ENCODE data around the gene KRTAP10-3.
"Not testable (repeated sequence)": the region's sequence is repeated elsewhere in the genome, so short reads cannot be mapped to it uniquely, and the experiment has no call there.

DNA sequence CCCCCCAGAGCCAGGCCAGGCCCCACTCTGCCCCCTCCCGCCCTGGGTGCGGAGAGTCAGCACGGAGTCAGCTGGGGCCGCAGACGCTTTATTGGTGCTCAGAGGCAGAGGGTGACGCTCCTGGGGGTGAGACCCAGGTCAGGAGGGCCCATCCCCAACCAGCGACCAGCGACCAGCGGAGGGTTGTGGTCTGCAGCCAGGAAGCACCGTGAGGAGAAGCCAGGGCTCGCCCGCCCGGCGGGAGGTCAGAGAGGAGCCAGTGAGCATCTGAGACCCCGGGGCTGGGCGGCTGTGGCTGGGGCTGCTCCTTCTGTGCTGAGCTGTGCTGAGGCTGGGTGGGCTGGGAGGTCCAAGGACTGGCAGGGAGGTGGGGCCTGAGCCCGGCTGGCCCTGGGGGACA is 8.3 kb downstream of the KRTAP10-3 start:
- TF ChIP-seq, protein P1, sequence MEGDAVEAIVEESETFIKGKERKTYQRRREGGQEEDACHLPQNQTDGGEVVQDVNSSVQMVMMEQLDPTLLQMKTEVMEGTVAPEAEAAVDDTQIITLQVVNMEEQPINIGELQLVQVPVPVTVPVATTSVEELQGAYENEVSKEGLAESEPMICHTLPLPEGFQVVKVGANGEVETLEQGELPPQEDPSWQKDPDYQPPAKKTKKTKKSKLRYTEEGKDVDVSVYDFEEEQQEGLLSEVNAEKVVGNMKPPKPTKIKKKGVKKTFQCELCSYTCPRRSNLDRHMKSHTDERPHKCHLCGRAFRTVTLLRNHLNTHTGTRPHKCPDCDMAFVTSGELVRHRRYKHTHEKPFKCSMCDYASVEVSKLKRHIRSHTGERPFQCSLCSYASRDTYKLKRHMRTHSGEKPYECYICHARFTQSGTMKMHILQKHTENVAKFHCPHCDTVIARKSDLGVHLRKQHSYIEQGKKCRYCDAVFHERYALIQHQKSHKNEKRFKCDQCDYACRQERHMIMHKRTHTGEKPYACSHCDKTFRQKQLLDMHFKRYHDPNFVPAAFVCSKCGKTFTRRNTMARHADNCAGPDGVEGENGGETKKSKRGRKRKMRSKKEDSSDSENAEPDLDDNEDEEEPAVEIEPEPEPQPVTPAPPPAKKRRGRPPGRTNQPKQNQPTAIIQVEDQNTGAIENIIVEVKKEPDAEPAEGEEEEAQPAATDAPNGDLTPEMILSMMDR (IDR thresholded peaks at IDR 0.05) = not testable (repeated sequence)
- not testable (repeated sequence) for TF ChIP-seq RFX5 (IDR thresholded peaks at IDR 0.05); POLR2A (IDR thresholded peaks at IDR 0.05; ENCODE audit: low read length); JUN (IDR thresholded peaks at IDR 0.05); MAFK (IDR thresholded peaks at IDR 0.05; ENCODE audit: partially characterized antibody); JUNB (IDR thresholded peaks at IDR 0.05); POLR2AphosphoS2 (conservative IDR thresholded peaks at IDR 0.05; ENCODE audit: low read length); EHF (CRISPR knock-in tag; IDR thresholded peaks at IDR 0.05); PHF8 (IDR thresholded peaks at IDR 0.05; ENCODE audit: borderline replicate concordance, low read depth)
- TF ChIP-seq, protein P2, sequence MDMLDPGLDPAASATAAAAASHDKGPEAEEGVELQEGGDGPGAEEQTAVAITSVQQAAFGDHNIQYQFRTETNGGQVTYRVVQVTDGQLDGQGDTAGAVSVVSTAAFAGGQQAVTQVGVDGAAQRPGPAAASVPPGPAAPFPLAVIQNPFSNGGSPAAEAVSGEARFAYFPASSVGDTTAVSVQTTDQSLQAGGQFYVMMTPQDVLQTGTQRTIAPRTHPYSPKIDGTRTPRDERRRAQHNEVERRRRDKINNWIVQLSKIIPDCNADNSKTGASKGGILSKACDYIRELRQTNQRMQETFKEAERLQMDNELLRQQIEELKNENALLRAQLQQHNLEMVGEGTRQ (IDR thresholded peaks at IDR 0.05) = not testable (repeated sequence)

Data from A549 (cell line).